SK-N-SH (cell line): Measurements from ENCODE around the gene EVX1.

Source experiments
- CTCF ChIP-seq: fragments of 200-600 bp; sonication (generic); IDR thresholded peaks from 2 replicates; pipeline ENCODE4 v1.6.1; 2017; ENCODE audit warnings: antibody characterized with exemption, mild to moderate bottlenecking, moderate library complexity
- ELF1 ChIP-seq: IDR thresholded peaks from 2 replicates; pipeline ENCODE4 v1.4.0; 2012
- FOXM1 ChIP-seq: IDR thresholded peaks from 2 replicates; pipeline ENCODE4 v1.4.0; 2012; ENCODE audit warnings: low read depth, mild to moderate bottlenecking
- JUND ChIP-seq: IDR thresholded peaks from 2 replicates; pipeline ENCODE4 v1.4.0; 2012
- MEF2A ChIP-seq: IDR thresholded peaks from 2 replicates; pipeline ENCODE4 v1.4.0; 2012; ENCODE audit warnings: low read depth, borderline replicate concordance
- MXI1 ChIP-seq: IDR thresholded peaks from 2 replicates; pipeline ENCODE4 v1.6.1; 2012; ENCODE audit warnings: mild to moderate bottlenecking, low read depth, low read length, improper control_type of control experiment
- NFIC ChIP-seq: IDR thresholded peaks from 2 replicates; pipeline ENCODE4 v1.4.0; 2012; ENCODE audit warnings: borderline replicate concordance
- NRF1 ChIP-seq: IDR thresholded peaks from 2 replicates; pipeline ENCODE4 v1.6.1; 2012; ENCODE audit warnings: low read depth, mild to moderate bottlenecking, low read length
- POLR2AphosphoS5 ChIP-seq: IDR thresholded peaks from 2 replicates; pipeline ENCODE4 v1.6.1; 2012; ENCODE audit warnings: low read depth, low read length
- RCOR1 ChIP-seq: fragments of 150-350 bp; IDR thresholded peaks from 2 replicates; pipeline ENCODE4 v1.6.1; 2017; ENCODE audit warnings: antibody characterized with exemption, low read length
- SMC3 ChIP-seq: IDR thresholded peaks from 2 replicates; pipeline ENCODE4 v1.6.1; 2012; ENCODE audit warnings: low read depth, low read length, improper control_type of control experiment
- TF ChIP-seq, protein P1 (sequence below): IDR thresholded peaks from 2 replicates; pipeline ENCODE4; 2012
- TF ChIP-seq, protein P2 (sequence below): IDR thresholded peaks from 2 replicates; pipeline ENCODE4 v1.4.0; 2012; ENCODE audit warnings: low read depth

DNA sequence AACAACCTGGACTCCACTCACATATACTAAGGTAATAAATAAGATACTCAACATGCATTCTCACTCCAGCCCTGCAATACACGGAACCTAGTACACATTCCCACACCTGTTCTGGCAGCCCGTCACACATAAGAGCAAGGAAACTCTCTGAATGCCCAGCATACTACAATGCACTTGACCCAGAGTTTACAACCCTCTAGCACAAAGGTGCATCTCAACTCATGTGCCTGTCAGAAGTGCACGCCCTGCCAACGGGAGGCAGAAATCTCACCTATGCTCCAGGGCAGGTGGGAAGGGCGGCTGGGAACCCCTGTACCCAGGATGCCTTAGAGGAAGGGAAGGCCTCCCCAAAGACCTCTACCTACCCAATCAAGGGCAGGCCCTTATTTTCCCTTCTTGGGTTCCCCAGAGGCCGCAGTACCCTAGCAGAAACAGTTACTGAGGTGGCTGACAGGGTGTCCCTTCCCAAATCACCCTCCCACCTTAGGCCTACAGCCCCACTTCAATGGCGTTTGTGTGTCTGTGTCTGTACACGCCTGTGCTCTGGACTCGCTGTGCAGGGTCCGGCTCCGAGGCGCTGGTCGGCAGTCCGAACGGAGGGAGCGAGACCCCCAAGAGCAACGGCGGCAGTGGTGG is 2.0 kb downstream of the EVX1 start:
- TF ChIP-seq NFIC (no peak), FOXM1 (no peak), JUND (no peak), SMC3 (no peak), CTCF (no peak), POLR2AphosphoS5 (no peak), RCOR1 (no peak), ELF1 (no peak), NRF1 (no peak), MXI1 (no peak), MEF2A (no peak)
- TF ChIP-seq, protein P1, sequence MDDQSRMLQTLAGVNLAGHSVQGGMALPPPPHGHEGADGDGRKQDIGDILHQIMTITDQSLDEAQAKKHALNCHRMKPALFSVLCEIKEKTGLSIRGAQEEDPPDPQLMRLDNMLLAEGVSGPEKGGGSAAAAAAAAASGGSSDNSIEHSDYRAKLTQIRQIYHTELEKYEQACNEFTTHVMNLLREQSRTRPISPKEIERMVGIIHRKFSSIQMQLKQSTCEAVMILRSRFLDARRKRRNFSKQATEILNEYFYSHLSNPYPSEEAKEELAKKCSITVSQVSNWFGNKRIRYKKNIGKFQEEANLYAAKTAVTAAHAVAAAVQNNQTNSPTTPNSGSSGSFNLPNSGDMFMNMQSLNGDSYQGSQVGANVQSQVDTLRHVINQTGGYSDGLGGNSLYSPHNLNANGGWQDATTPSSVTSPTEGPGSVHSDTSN: no peak
- TF ChIP-seq, protein P2, sequence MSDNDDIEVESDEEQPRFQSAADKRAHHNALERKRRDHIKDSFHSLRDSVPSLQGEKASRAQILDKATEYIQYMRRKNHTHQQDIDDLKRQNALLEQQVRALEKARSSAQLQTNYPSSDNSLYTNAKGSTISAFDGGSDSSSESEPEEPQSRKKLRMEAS: no peak
